Activated CD4-positive, alpha-beta T cell treated with anti-CD3 and anti-CD28 coated beads, Interleukin-2, amount 50 U/mL, for 16 hours (primary cell): Measurements from ENCODE around the gene NTN1.

Experiments used
- DNase-seq: peaks from one replicate; pipeline ENCODE4 v3.0.0-alpha.2; 2020

NTN1 gene

DNA sequence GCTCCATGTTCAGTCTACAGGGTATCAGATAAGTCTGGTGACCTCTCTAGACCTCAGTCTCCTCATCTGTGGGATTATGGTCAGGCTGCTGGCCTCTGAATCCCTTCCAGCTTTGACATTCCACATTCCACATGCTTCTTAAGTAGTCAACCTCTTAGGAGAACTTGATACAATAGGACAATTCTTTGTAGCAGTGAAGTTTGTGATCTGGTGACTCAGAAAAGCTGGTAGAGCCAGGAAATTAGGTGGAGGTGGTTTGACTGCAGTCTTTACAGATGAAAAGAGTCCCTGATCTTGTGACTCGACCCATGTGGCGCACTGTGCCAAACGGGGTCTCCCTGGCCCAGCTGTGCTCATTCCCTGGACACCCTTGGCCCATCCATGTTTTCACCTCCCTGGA is 147.8 kb downstream of the NTN1 start:
- DNase-seq: no peak

DNA sequence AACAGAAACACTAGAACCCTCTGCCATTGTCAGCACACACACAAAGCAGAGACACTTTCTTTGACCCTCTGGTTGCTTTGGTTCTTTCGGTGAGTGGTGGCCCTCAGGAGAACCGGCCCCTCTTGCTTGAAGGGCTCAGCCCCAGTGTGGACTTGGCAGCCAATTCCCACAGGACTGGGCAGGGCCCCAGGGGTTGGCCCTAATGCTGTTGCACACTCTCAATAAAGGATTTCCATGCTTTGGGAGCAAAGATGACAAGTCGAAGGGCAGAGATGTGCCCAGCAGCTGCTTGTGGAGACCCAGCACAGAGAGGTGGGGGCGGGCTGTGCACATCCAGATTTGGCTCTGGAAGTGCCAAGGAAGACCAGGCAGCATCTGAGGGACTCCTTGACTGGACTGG is 149.0 kb downstream of the NTN1 start:
- no peak for DNase-seq

DNA sequence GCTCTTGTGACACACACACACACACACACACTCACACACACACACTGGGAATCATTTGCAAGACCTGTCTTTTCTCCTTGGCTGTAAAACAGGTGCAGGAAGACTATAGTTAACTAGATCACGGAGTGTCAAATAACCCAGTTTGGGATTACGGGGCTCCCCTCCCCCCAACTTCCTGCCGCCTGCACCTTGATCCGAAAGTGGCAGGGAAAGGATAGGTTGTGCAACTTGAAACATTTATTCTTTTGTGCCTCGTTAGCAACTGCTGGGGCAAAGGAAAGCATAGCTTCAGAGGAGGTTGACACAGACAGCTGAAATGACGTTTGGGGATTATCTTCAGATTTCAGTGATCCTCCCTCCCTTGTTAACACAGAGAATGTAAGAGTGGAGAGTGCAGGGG is 149.5 kb downstream of the NTN1 start:
- no peak for DNase-seq

- no peak for DNase-seq
These were observed 152.2 kb downstream of the NTN1 start for GRCh38 chr17:9173386-9173983.

DNA sequence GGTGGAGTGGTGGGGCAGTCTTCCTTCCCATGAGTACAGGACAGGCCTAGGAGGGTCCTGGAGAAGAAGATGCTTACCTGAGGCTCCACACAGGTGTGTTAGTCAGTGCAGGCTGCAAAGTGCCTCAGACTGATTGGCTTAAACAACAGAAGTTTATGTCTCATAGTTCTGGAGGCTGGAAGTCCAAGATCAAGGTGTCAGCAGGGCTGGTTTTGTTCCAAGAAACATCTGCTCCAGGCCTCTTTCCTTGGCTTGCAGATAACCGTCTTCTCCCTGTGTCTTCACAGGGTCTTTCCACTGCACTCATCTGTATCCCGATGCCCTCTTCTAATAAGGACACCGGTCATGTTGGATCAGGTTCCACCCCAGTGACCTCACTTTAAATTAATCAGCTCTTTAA is 153.0 kb downstream of the NTN1 start:
- DNase-seq: no peak

- no peak for DNase-seq
These were observed 153.7 kb downstream of the NTN1 start for GRCh38 chr17:9174779-9175574.

DNA sequence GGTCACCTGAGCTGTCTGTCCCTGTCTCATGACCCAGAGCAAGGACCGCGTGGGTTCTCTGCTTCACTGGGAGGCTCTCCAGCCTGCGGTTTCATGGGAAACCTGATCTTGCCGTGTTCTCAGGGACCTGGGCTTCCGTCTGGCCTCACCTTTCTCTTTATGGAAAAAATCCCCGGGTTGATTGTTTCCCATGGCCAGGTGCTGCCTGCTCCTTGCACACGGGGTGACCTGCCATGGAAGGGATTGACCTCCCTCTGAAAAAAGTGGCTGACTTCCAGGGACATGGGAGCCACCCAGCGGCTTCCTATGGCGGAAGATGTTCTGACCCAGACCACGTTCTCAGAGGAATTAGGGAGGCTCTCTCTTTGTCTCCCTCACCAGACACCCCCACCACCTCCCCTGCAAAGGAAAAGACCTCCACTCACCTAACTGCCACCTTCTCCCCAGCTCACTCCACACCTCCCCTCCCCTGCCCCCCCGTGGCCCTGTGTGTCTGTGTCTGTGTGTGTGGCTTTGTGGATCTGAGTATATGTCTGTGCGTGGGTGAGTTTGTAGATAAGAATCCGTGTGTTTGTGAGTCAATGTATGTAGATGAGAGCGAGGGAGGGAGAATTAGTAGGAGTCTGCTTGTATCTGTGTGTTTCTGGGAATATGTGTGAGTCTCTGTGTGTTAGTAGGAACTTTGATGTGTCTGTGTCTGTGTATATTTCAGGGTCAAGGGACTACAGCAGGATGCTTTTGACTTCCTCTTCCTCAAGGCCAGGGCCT is 154.6 kb downstream of the NTN1 start:
- DNase-seq: no peak

DNA sequence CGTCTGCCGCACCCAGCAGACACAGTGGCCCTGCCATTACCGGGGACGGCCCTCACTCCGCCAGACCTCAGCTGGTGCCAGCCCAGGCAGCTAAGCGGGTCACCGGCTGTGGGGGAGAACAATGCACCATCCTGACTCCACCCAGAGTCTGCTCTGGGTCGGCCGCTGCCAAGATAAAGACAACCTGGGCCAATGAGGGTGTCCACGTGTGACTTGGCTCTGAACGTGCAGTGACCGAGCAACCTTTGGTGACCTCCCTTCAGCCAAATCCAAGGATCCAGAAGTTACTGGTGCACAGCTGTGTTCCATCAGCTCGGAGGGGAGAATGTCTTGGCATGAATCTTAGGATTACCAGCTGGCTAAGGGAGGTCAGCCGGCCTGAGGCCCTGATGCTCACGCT is 155.9 kb downstream of the NTN1 start:
- no peak for DNase-seq

DNA sequence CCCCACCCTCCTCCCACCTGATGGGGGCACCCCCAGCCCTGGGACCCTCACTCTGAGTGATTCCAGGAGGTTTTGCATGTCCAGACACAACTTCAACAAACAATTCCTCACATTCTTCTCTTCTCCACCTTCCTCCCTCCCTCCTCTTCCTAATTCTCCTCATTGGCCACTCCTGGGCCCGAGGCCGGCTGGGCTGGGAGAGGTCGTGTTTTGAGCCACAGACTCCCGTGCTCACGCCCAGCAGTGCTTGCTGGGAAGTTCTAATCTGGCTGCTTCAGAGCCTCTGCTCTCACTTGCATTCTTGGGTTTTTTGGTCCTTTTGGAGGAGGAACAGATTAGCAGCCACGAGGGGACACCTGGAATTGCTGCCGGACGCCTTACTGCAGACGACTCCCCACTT is 157.0 kb downstream of the NTN1 start:
- DNase-seq: no peak

GRCh38 chr17:9179602-9180001 is 158.3 kb downstream of the NTN1 start:
- no peak for DNase-seq

GRCh38 chr17:9181640-9182039 is 160.3 kb downstream of the NTN1 start:
- no peak for DNase-seq

GRCh38 chr17:9183306-9183705 is 162.0 kb downstream of the NTN1 start:
- no peak for DNase-seq

DNA sequence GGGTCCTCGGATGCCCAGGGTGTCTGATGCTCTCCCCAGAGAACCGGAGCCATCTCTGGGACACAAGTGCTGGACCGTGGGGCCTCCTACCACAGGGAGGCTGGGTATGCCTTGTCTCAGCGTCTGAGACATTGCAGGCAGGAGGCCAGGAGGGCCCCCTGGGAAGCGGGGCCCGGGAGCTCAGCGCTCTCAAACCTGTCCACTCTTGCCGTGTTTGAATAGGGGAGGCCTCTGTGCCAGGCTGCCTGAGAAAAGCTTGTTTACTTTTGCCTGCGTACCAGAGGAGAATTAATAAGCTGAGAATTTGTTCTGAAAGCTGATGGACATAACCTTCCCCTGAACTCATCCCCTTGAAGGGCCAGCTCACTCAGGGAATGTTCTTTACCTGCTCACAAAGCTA is 163.8 kb downstream of the NTN1 start:
- DNase-seq: no peak

GRCh38 chr17:9185688-9186284 is 164.5 kb downstream of the NTN1 start:
- DNase-seq: no peak

GRCh38 chr17:9187828-9188227 is 166.5 kb downstream of the NTN1 start:
- DNase-seq: no peak

DNA sequence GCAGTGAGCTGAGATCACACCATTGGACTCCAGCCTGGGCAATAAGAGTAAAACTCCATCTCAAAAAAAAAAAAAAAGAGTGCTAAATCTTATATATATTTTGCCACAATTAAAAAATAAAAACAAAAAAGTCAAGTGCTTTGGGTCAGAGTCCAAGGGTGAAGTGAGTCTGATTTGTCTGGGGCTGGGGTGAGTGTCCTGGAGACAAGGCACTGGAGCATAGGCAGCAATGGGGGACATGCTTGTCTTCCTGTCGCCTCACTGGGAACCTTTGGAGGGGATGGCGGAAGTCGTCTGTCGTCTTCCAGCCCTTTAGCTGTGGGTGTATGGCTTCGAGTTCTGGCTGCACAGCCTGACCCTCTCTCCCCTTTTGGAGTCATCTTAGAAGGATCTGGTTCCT is 167.1 kb downstream of the NTN1 start:
- no peak for DNase-seq

GRCh38 chr17:9189870-9190269 is 168.6 kb downstream of the NTN1 start:
- no peak for DNase-seq

DNA sequence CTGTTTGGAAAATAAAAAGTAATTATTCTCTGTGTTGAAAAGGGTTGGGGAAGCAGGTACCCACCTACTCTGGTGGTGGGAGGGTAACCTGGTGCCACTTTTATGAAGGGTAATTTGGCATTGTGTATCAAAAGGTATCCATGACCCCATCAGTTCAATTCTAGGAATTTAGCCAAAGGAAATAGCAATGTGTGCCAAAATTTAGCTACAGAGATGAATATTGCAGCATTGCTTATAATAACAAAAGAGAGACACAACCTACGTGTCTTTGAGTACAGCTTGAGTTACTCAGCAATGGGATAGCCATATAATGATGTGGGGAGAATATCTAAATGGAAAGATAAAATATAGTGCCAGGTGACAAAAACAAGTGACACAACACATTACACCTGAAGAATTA is 170.7 kb downstream of the NTN1 start:
- DNase-seq: no peak

DNA sequence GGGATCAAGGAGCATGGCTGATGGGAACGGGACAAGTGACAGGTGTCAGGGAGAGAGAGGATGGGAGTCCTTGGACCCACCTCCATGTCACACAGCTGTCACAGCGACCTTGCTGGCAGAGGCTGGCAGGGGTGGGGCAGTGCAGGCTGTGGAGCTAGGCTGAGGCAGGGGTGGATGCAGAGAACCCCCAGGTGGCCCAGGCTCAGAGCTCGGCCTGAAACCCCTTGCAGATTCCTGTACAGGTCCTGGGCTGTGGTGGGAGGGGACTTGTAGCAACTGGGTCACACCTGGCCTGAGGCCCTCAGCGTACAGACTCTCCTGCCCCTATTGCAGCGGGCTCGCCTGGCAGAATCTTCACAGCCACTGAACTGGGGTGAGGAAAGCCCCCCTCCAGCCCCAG is 174.1 kb downstream of the NTN1 start:
- no peak for DNase-seq

DNA sequence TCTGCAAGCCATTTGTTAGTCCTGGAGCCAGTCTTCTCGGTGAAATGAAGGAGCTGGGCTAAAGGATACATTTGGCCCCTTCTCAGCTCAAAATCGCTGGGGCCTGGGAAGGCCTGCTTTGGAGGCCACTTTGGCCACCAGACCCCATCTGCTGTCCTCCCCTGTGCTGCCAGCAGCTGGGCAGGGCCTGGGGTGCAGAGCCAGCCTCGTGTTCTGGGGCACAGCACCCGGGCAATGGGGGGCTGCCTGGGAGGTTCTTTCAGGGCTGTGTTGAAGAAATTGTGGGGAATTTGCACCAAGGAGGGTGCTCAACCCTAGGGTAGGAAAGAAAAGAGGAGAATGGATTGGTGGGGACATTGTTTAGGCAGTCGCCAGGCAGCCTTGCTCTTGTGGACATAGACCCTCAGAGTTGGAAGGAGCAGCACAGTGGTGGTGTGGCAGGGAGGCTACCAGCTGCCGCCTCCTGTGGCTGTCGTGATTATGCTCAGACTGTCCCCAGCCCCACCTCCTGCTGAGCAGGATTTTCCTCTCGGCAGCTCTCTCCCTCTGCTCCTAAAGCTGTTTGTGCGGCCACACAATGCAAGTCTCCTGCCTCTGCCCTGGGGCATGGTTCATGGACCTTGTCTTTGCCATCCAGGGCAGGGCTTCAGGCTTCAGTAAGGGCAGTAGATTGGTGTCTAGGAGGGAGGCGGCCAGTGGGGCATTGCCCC is 174.8 kb downstream of the NTN1 start:
- DNase-seq: no peak

- no peak for DNase-seq
These were observed 178.6 kb downstream of the NTN1 start for GRCh38 chr17:9199571-9200551.
